Measurements from ENCODE around the gene CCL19.
"Not testable (repeated sequence)": the region's sequence is repeated elsewhere in the genome, so short reads cannot be mapped to it uniquely, and the experiment has no call there.

Gene CCL19

GRCh38 chr9:34690983-34691935, at the start of gene CCL19:
CCL19 (minus strand) TSS chr9:34691276; CDS start chr9:34691139, 137 bp downstream.
- DNase-seq: peak; percentile 71 to 83 (median 79)

DNA sequence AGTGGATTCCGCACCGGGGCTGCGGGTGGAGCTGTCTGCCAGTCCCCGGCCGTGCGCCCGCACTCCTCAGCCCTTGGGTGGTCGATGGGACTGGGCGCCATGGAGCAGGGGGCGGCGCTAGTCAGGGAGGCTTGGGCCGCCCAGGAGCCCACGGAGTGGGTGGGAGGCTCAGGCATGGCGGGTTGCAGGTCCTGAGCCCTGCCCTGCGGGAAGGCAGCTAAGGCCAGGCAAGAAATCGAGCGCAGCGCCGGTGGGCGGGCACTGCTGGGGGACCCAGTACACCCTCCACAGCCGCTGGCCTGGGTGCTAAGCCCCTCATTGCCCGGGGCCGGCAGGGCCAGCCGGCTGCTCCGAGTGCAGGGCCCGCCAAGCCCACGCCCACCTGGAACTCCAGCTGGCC, 49.1 kb upstream of the CCL19 start:
- DNase-seq: not testable (repeated sequence)

GRCh38 chr9:34737677-34738260, 46.7 kb upstream of the CCL19 start:
- no peak for DNase-seq

GRCh38 chr9:34734720-34735119, 43.6 kb upstream of the CCL19 start:
- DNase-seq: no peak

DNA sequence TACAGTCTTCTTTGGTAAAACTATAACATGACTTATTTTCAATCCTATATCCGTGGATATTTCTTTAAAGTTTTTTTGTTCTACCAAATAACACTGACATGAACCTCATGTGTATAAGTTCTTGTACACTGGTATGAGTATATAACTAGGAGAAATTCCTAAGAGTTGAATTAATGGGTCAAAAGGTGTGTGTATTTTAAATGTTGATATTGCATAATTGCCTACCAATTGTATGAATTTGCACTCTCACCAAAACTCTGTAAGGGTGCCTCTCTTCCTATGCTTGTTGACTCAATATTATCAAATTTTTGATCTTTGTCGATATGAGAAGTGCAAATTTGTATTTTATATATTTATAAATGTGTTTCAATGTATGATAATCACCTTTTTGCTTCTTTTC, 41.8 kb upstream of the CCL19 start:
- no peak for DNase-seq

GRCh38 chr9:34732478-34732877, 41.4 kb upstream of the CCL19 start:
- DNase-seq: no peak

GRCh38 chr9:34723141-34723540, 32.1 kb upstream of the CCL19 start:
- no peak for DNase-seq

- not testable (repeated sequence) for DNase-seq
These were observed 28.6 kb upstream of the CCL19 start for GRCh38 chr9:34719769-34720025.

GRCh38 chr9:34719021-34719768, 28.1 kb upstream of the CCL19 start:
- DNase-seq: no peak

DNA sequence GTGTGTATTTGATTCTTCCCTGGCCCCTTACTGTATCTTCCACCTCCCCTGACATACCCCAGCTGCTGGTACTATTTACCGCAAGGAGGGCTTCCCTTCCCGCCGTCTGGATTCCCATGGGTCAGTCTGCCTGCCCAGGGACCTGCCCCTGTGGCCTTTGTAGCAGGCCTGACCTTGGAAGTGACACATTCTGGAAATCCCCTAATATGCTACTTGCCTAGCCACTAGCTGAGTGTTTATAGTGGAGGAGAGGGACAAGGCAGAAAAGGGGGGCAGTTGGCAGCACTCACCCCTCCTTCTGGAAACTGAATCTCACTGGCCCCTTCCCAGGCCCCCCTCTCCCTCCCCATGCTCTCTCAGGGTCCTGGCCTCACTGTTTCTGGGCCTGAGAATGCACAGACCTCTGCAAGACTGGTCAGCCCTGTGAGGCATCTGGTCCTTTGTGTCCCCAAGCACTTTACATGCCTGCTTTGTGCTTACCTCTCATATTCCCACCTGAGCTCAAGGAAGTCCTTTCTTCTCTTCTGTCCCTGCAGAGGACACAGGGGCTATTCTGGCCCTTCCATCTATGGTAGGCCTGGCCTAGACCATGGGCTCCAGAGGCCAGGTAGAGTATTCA, 27.0 kb upstream of the CCL19 start:
- peak; percentile 65 to 73 (median 72) for DNase-seq

DNA sequence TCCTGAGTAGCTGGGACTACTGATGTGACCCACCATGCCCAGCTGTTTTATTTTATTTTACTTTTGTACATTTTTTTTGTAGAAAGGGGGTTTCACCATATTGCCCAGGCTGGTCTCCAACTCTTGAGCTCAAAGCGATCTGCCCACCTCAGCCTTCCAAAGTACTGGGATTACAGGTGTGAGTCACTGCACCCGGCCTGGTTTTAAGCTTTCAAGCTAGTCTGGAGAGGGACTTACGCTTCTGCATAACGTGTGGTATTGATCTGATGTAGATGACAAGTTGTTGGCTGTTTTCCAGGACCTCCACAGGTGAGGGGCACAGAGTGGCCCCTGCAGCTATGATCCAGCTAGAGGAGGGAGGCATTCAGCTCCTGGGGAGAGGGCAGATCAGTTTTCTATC, 25.6 kb upstream of the CCL19 start:
- DNase-seq: no peak

DNA sequence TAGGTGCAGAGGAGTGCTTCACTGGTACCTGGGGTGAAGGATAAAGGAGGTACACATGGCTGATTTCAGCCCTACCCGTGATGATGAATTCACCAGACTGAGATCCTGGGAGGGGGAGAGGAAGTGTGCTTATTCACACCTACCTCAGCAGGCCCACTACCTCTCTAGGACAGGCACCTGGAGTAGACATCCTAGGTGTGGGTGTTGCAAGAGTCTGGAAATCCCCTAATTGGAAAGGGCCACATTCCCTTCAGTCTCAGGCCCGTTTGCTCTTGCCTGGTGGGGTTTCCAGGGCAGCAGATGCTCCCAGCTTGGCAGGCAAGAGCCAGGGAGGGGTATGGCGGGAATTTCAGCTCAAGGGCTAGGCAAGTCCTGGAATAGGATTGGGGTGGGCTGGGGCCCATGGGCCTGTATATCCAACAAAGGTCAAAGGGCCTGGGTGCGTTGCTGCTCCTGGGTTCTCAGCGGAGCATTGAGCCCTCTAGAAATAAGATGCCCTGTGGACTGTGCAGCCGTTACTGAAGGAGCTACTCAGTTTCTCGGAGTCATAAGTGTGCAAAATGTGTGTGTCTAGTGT, 24.7 kb upstream of the CCL19 start:
- no peak for DNase-seq

DNA sequence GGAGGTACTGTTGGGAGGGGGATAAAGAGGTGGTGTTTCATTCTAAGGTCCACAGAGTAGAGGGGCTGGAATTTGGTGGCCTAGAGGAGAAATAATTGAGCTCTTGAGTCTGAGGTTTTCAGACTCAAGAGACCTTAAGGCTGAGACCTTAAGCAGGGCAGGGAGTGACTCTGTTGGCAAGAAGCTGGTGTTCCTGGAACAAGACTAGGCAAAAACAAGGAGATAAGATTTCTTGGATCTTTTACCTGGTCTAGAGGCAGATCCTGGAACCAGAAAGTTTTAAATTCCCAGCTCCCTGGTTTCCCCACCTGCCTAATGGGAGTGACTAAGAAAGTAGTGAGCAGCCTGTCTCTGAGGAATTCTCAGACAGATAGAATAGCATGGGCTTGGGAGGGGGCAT, 22.9 kb upstream of the CCL19 start:
- DNase-seq: no peak

- DNase-seq: no peak
These were observed 21.1 kb upstream of the CCL19 start for GRCh38 chr9:34712140-34712539.

DNA sequence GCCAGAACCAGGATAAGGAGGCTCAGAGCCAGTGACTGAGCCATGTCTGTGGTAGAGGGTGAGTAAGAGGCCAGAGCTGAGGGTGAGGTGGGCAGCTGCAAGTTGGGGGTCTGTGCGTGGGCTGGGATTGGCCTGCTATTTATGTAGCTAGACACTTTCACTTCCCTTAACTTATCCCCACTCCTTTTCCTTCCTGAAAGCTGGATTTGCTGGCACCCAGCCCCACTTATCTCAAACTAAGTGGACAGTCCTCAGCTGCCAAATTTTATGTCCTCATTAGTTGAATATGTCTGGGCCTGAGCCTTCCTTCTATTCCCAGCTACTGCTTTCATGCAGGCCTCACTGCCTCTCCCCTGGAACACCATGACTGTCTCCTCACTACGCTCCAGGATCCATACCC, 18.9 kb upstream of the CCL19 start, which contains the start of gene CCL21:
TSS of gene CCL21 (minus strand) at position 114 of the 400 bp plus-strand sequence. CDS start at position 44, 70 bp downstream.
- peak; percentile 33 to 47 (median 45) for DNase-seq

GRCh38 chr9:34709196-34709978, 18.3 kb upstream of the CCL19 start:
- no peak for DNase-seq

DNA sequence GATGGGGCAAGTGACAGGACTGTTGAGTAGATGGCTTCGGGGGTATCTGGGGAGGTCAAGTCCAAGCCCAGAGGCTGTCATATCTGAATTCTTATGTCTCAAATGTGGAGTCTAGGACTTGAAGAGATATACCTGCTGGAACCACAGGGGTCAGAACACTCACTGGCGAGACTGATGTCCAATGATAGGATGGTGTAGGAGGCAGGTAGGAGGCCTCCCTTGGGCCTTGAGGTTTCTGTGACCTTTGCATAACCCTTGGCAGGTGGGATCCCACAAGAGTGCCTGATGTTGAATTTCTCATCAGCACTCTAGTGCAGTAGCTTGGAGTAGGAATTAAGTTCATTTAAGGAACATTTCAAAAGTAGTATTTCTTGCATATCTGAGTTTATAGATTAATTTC, 16.1 kb upstream of the CCL19 start:
- DNase-seq: no peak

- DNase-seq: peak; percentile 83 to 91 (median 88)
These were observed 11.0 kb upstream of the CCL19 start for GRCh38 chr9:34701769-34702736.

DNA sequence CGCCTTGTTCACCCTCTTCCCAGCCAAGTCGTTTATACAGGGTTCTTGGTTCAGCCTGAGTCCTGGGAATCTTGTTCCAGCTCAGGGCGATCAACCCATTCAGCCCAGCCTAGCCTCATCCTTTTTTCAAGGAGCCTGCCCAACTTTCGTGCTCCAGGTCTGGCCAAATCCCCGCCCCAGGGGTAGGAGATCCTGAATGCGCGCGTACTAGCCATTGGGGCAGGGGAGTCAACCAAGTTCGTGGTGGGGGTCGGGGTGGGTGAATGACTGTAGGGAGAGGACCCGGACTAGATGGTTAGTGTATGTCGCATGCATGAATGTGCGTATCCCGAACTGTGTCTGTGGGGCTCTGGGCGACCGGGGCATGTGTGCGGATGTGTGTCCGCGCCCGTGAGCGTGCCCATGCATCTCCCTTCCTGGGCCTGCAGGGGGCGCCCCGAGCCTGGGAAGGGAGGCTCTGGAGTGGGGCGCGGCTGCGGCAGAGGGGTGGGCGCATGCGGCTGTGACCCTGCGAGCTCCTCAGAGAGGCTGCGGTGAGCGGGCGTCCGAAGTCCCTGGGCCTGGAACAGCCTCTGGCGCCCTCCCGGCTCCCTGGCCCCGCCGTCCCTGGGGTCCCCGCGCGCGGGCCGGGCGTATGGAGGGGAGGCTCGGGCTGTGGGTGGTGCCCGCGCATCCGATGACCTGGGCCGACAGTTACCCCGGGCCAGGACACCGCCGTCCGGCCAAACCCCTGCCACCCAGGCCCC, 10.1 kb upstream of the CCL19 start:
- DNase-seq: peak; percentile 70 to 90 (median 81)

DNA sequence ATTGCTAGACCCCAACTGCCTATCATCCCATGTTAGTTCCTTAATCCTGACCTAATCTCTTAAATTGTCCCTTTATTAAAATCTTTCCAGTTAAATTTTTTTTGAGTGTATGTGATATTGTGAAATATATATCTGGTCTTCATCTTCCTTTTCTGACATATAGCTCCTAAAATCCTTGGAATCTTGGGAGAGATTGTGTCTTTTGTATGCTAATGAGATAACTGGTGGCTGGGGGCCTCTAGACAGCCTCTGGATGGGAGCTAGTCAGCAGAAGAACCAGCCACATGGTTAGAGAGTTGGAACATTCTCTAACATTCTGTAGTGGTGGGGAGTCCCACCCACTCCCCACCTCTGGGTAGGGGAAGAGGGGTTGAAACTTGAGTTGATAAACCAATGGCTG, 3.7 kb upstream of the CCL19 start:
- DNase-seq: no peak

Data from suppressor macrophage treated with lipopolysaccharide for 1 hour (primary cell).